ENCODE measurements around the gene SLC16A10. TPM values are rescaled to one million over a fixed set of nuclear protein-coding genes. Genes with fewer than 3 reads are reported as not detected.
A peak's percentile ranks its signal among the peaks of the same experiment; 100 is the strongest.
"Not testable (repeated sequence)": the region's sequence is repeated elsewhere in the genome, so short reads cannot be mapped to it uniquely, and the experiment has no call there.

Gene SLC16A10
- total RNA-seq, 1 experiment from 2014 or later, result 0.74 TPM

- in situ Hi-C loops (cut with HindIII; ENCODE audit: low pct_unique_long_range_greater_than_20kb, low sequenced_read_pairs), result no loop called here
- DNase-seq (ENCODE audit: low read depth), result peak; percentile 3
Observed at GRCh38 chr6:111199935-111200334, 112.6 kb downstream of the SLC16A10 start.

GRCh38 chr6:111200350-111201243 lies 113.3 kb downstream of the SLC16A10 start:
- in situ Hi-C loops (cut with HindIII; ENCODE audit: low pct_unique_long_range_greater_than_20kb, low sequenced_read_pairs), result no loop called here
- peak; percentile 32 for DNase-seq (ENCODE audit: low read depth)

GRCh38 chr6:111201244-111201554 lies 113.9 kb downstream of the SLC16A10 start:
- in situ Hi-C loops (cut with HindIII; ENCODE audit: low pct_unique_long_range_greater_than_20kb, low sequenced_read_pairs), result no loop called here
- DNase-seq (ENCODE audit: low read depth), result no peak

GRCh38 chr6:111201764-111202163 lies 114.5 kb downstream of the SLC16A10 start:
- DNase-seq (ENCODE audit: low read depth), result no peak
- in situ Hi-C loops (cut with HindIII; ENCODE audit: low pct_unique_long_range_greater_than_20kb, low sequenced_read_pairs), result no loop called here

- DNase-seq (ENCODE audit: low read depth); in situ Hi-C loops (cut with HindIII; ENCODE audit: low pct_unique_long_range_greater_than_20kb, low sequenced_read_pairs): not testable (repeated sequence)
Observed at GRCh38 chr6:111203539-111203938, 116.2 kb downstream of the SLC16A10 start.

GRCh38 chr6:111204305-111204704 lies 117.0 kb downstream of the SLC16A10 start:
- DNase-seq (ENCODE audit: low read depth), result no peak
- in situ Hi-C loops (cut with HindIII; ENCODE audit: low pct_unique_long_range_greater_than_20kb, low sequenced_read_pairs), result no loop called here

GRCh38 chr6:111204881-111205280 lies 117.6 kb downstream of the SLC16A10 start:
- in situ Hi-C loops (cut with HindIII; ENCODE audit: low pct_unique_long_range_greater_than_20kb, low sequenced_read_pairs), result no loop called here
- DNase-seq (ENCODE audit: low read depth), result no peak

- no peak for DNase-seq (ENCODE audit: low read depth)
- in situ Hi-C loops (cut with HindIII; ENCODE audit: low pct_unique_long_range_greater_than_20kb, low sequenced_read_pairs), result no loop called here
Observed at GRCh38 chr6:111205502-111205901, 118.2 kb downstream of the SLC16A10 start.

GRCh38 chr6:111207141-111207858 lies 120.0 kb downstream of the SLC16A10 start:
- in situ Hi-C loops (cut with HindIII; ENCODE audit: low pct_unique_long_range_greater_than_20kb, low sequenced_read_pairs), result no loop called here

GRCh38 chr6:111208933-111209332 lies 121.6 kb downstream of the SLC16A10 start:
- in situ Hi-C loops (cut with HindIII; ENCODE audit: low pct_unique_long_range_greater_than_20kb, low sequenced_read_pairs), result no loop called here
- DNase-seq (ENCODE audit: low read depth), result no peak

More at GRCh38 chr6:111207141-111207858, 120.0 kb downstream of the SLC16A10 start:
- no peak for DNase-seq (ENCODE audit: low read depth)

- in situ Hi-C loops (cut with HindIII; ENCODE audit: low pct_unique_long_range_greater_than_20kb, low sequenced_read_pairs), result no loop called here
- peak; percentile 44 for DNase-seq (ENCODE audit: low read depth)
Observed at GRCh38 chr6:111210194-111210728, 123.0 kb downstream of the SLC16A10 start.

GRCh38 chr6:111211411-111212030 lies 124.2 kb downstream of the SLC16A10 start:
- DNase-seq (ENCODE audit: low read depth), result no peak
- in situ Hi-C loops (cut with HindIII; ENCODE audit: low pct_unique_long_range_greater_than_20kb, low sequenced_read_pairs), result no loop called here

GRCh38 chr6:111212625-111213024 lies 125.3 kb downstream of the SLC16A10 start:
- in situ Hi-C loops (cut with HindIII; ENCODE audit: low pct_unique_long_range_greater_than_20kb, low sequenced_read_pairs), result no loop called here
- DNase-seq (ENCODE audit: low read depth), result no peak

GRCh38 chr6:111215131-111215530 lies 127.8 kb downstream of the SLC16A10 start:
- DNase-seq (ENCODE audit: low read depth), result no peak
- in situ Hi-C loops (cut with HindIII; ENCODE audit: low pct_unique_long_range_greater_than_20kb, low sequenced_read_pairs), result no loop called here

- DNase-seq (ENCODE audit: low read depth), result no peak
- in situ Hi-C loops (cut with HindIII; ENCODE audit: low pct_unique_long_range_greater_than_20kb, low sequenced_read_pairs), result no loop called here
Observed at GRCh38 chr6:111219785-111220184, 132.5 kb downstream of the SLC16A10 start.

GRCh38 chr6:111220383-111221031 lies 133.2 kb downstream of the SLC16A10 start:
- no peak for DNase-seq (ENCODE audit: low read depth)
- in situ Hi-C loops (cut with HindIII; ENCODE audit: low pct_unique_long_range_greater_than_20kb, low sequenced_read_pairs), result no loop called here

GRCh38 chr6:111221804-111222203 lies 134.5 kb downstream of the SLC16A10 start:
- in situ Hi-C loops (cut with HindIII; ENCODE audit: low pct_unique_long_range_greater_than_20kb, low sequenced_read_pairs), result no loop called here

GRCh38 chr6:111222341-111222740 lies 135.0 kb downstream of the SLC16A10 start:
- DNase-seq (ENCODE audit: low read depth), result no peak
- in situ Hi-C loops (cut with HindIII; ENCODE audit: low pct_unique_long_range_greater_than_20kb, low sequenced_read_pairs), result no loop called here

More at GRCh38 chr6:111221804-111222203, 134.5 kb downstream of the SLC16A10 start:
- no peak for DNase-seq (ENCODE audit: low read depth)

Data from Caki2 (cell line).